ENCODE data around the gene GRK5.
"Not testable (repeated sequence)": the region's sequence is repeated elsewhere in the genome, so short reads cannot be mapped to it uniquely, and the experiment has no call there.

GRK5 gene

DNA sequence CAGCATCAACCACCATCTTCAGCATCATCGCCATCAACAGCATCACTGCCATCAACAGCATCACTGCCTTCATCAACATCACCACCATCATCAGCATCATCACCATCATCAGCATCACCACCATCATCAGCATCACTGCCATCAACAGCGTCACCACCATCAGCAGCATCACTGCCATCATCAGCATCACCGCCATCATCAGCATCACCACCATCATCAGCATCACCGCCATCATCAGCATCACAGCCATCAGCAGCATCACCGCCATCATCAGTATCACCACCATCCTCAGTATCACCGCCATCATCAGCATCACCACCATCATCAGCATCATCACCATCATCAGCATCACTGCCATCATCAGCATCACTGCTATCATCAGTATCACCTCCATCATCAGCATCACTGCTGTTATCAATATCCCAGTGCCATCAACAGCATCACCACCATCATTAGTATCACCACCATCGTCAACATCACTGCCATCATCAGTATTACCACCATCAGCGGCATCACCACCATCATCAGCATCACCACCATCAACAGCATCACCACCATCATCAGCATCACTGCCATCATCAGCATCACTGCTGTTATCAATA lies 220.0 kb downstream of the GRK5 start:
- DNase-seq = no peak

GRCh38 chr10:119428789-119429188 lies 221.4 kb downstream of the GRK5 start:
- peak; percentile 92 for DNase-seq

GRCh38 chr10:119429771-119430170 lies 222.4 kb downstream of the GRK5 start:
- DNase-seq = no peak

GRCh38 chr10:119431034-119431772 lies 223.8 kb downstream of the GRK5 start:
- no peak for DNase-seq

GRCh38 chr10:119431773-119432135 lies 224.4 kb downstream of the GRK5 start:
- DNase-seq = no peak

GRCh38 chr10:119434942-119435341 lies 227.6 kb downstream of the GRK5 start:
- not testable (repeated sequence) for DNase-seq

DNA sequence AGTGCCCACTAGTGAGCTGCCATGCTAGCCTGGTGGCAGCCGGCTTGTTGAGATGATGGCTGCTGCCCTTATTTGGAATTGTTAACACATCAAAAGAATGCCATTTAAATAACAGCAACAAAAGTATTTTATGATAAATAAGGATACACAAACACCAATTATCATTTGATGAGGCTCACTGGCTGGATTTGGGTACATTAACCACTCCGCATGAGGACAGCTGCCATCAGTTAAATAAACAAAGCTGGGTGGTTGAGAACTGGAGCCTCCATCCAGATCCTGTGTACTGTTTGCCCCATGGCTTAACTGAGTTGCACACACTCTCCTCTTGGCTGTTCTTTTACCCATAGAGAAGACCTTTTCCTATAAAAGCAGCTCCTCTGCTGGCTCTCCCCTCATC lies 231.3 kb downstream of the GRK5 start:
- no peak for DNase-seq

DNA sequence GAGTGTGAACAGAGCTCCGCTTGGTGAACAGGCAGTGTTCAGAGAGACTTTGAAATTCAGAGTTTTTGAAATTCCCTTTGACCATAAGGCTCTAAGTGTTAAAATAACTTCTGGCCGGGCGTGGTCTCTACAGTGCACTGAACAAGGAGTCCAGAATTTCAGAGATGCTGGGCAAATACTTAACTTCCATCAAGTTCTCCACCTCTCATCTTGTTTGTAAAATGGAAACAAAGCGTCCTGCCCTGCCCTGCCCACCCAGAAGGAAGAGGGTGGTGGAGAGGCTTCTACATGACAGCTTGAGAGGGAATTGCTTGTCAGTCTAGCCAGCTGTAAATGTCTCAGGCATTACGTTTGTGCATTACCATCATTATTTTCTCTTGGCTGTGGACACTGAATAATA lies 232.6 kb downstream of the GRK5 start:
- no peak for DNase-seq

GRCh38 chr10:119441151-119441821 lies 233.9 kb downstream of the GRK5 start:
- DNase-seq = no peak

DNA sequence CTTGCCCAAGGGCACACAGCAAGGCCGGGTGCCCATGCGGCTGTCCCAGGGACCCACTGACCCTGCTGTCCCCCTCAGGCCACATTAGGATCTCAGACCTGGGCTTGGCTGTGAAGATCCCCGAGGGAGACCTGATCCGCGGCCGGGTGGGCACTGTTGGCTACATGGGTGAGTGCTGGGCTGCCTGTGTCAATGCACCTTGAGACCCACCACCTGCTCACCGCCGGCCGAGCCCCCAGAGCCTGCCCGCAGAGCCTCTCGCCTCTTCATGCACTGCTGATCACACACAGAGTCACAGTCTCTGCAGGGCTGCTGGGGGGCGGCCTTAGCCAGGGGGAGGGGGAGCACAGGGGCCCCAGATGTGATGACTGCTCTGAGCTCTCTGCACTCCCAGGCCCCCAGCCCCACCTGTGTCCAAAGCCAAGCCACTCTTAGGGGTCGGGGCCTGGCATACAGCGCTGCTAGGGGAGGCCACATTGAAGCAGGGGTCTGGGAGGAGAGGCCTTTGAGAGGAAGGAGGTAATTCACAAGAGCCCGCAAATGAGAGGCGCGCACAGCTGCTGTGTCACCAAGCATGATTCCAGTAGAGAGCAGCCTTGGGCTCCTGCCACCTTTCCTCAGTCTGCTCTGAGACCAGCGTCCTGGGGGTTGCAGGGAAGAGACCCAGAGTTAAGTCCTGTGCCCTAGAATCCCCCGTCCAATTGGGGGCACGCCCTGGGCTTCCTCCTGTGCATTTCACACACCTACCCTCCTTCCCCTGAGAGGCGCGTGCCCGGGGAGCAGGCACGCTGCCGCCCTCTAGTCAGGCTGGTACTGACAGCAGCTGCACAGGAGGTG lies 234.8 kb downstream of the GRK5 start:
- no peak for DNase-seq

- no peak for DNase-seq
These were observed 235.3 kb downstream of the GRK5 start for GRCh38 chr10:119442758-119443060.

DNA sequence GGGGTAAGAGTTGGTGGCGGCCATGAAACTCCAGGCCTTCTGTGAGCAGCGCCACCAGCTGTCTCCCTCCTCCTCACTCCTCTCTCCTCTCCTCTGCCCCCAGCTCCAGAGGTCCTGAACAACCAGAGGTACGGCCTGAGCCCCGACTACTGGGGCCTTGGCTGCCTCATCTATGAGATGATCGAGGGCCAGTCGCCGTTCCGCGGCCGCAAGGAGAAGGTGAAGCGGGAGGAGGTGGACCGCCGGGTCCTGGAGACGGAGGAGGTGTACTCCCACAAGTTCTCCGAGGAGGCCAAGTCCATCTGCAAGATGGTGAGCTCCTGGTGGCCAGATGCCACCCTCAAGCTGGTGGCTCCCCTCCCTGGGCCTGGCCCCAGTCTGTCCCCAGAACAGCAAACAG lies 236.1 kb downstream of the GRK5 start:
- DNase-seq = no peak

- DNase-seq = no peak
These were observed 236.7 kb downstream of the GRK5 start for GRCh38 chr10:119443970-119444660.

- no peak for DNase-seq
These were observed 237.5 kb downstream of the GRK5 start for GRCh38 chr10:119444866-119445265.

DNA sequence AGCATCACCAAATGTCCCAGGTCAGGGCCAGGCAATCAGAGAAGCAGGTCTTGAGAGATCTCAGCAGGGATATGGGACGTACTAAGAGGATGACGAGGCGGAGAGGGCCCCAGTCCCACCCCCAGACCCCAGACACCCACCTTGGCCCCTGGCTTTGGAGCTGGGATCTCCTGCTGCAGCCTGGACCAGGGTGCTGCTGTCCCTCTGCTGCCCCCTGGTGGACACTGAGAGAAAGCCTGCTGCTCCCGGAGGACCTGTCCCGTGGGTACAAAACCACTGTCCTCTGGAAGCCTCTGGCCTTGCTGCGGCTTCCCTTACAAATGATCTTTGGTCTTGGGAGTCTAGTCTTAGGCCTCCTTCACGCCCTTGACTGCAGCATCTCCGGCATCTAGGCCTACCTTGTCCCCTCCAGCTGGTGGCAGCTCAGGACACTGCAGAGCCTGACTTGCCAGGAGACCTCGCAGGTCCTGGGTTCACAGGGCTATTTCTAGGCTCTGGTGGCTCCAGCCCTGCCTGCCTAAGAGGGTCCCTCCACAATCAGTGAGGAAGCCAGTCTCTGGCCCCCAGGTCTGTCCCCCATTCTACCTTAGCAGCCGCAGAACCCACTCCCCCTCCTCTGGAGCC lies 238.1 kb downstream of the GRK5 start:
- peak; percentile 22 for DNase-seq

GRCh38 chr10:119445935-119446317 lies 238.6 kb downstream of the GRK5 start:
- no peak for DNase-seq

DNA sequence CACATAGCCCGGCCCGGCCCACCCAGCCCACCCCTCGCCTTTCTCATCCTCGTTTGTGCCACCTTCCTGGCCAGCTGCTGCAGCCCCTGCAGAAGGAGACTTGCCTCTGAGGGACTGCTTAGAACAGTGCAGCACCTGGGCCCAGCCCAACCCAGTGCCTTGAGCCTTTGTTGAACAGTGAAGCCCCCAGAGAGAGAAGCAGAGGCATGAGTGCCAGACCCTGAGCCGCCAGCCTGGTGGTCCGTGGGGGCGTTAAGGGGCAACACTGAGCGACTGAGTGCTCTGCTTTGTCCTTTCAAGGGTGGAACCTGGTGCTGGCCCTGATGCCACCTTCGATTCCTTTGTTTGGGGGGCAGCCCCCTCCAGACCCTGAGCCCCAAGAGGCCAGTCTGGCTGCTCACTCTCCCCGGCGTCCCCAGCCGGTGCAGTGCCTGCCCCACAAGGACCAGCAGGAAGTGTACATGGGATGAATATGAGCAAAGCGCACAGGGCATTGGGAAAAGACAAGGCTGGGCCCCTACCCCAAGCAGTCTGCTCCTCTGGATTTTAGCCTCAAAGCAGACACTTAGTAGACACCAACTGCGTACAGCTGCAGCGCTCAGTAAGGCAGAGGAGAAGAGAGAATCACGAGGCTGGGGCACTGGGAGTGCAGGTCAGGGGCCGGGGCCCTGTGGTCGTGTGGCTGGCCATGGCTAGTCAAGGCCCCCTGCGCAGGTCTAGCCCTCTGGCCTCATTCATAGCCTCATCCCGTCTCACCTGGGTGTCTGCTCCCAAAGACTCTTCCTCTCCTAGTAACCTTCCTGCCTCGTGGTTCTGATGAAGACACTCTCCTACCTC lies 239.3 kb downstream of the GRK5 start:
- no peak for DNase-seq

DNA sequence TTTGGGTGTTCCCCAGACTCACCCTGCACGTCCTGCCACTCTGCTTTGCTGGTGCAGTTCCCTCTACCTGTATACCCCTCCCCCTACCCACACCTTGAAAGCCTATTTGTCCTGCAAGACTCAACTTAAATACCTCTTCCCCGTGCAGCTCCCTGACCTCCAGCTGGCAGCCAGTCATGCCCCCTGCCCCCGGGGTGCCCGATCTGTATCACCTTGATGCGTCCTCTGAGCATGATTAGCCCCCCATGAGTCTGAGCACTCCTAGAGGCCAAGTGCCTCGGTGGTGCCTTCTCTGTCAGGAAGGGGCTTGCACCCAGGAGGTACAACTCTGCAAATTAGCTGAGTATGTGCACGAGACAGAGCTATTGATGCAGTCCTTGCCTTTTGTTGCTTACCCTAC lies 240.1 kb downstream of the GRK5 start:
- DNase-seq = no peak

DNA sequence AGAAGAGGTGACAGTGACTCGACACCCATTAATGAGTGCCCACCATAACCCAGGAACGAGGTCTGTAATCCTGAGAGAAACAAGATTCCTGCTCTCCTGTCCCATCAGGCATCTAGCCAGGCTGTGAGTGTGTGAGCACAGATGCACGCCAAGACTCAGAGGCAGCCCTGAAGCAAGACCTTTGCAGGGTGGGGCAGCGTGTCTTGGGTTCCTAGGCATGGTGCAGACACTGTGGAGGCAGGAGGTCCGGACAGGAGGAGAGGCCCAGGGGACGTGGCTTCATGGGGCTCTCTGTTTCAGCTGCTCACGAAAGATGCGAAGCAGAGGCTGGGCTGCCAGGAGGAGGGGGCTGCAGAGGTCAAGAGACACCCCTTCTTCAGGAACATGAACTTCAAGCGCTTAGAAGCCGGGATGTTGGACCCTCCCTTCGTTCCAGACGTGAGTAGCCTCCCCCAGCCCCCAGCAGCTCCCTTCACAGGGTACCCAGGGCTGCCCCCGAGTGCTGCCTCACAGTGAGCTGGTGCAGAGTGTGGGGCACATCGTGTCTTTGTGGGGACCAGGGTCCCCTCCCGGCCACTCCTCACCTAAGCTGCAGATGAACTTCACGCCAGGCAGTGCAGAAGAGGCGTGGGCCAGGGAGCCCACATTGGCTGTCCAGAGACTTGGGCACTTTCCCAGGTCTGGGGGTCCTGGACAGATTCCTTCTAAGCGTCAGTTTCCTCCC lies 240.6 kb downstream of the GRK5 start:
- DNase-seq = no peak

DNA sequence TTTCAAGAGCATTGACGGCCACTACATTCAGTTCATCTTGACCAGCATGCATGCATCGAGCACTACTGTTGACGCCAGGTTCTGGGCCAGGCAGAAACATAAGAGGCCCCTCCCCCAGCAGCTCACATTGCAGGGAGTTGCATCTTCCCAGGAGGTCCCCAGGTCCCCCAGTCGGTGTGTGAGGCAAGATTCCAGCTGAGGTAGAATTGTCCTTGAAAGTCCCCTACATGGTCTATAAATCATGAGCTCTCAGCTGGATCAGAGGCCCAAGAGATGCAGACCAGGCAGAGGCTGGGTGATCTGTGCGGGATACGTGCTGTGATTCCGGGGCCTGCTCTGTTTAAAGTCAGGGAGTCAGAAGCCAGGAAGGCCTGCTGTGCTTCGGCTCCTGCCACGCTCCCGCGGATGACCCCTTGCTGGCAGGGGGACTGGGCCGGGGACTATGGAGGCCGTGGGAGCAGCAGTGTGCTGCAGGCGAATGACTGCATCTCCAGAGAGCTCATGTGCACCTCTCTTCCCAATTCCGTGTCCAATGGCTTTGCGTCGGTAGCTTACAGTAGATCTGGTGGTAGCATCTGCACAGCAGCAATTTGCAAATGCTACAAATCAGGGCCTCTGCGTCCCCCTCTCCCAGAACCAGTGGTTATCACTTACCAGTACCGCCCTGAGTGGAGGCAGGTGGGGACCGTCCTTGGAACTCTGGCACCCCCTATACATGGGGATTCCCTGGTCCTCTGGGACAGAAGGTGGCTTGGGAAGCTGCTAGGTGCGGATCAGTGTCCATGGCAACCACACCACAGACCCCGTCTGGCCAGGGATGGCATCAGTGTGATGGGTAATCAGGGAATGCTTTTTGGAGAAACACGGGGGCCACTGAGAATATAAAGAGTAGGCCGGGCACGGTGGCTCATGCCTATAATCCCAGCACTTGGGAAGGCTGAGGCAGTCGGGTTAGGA lies 241.5 kb downstream of the GRK5 start:
- no peak for DNase-seq
